IMR-90 (cell line): Measurements from ENCODE around the gene ROGDI. TPM values are rescaled to one million over a fixed set of nuclear protein-coding genes. Genes with fewer than 3 reads are reported as not detected.

Experiments
- ATAC-seq: fragments of 200-7000 bp; cut with Tn5 transposase; 2 replicates; pipeline ENCODE4 v1.9.1; 2020; ENCODE audit warnings: low read depth, mild to moderate bottlenecking, moderate library complexity
- BruUV-seq: library from RNA; stranded (reverse); fragments of 400-500 nt; replicated peaks from 2 replicates; lab custom pipeline; 2021; lab: Mats Ljungman, UMichigan
- CTCF ChIA-PET: fragments of 300-600 bp; formaldehyde crosslinking; extraction: SDS; loops from one replicate; lab custom pipeline; 2021; ENCODE audit warnings: antibody characterized with exemption; lab: Yijun Ruan, JAX
- POLR2A ChIA-PET: fragments of 300-600 bp; sonication (Branson Sonifier 250); formaldehyde crosslinking; loops from one replicate; lab custom pipeline; 2022; ENCODE audit warnings: antibody characterized with exemption; ENCODE audit not compliant: unreplicated experiment; lab: Charles Lee
- DNase-seq: peaks from one replicate; pipeline ENCODE4 v3.0.0; 2013
- H2AFZ ChIP-seq: replicated peaks from 2 replicates; pipeline ENCODE3; 2013; ENCODE audit warnings: low read length, mild to moderate bottlenecking; ENCODE audit not compliant: poor library complexity
- H2AK5ac ChIP-seq: 2 replicates; pipeline ENCODE4 v1.6.1; 2013; ENCODE audit warnings: low read depth, low read length, inconsistent platforms
- H2AK9ac ChIP-seq: replicated peaks from 2 replicates; pipeline ENCODE3; 2013; ENCODE audit warnings: mild to moderate bottlenecking, low read depth, low read length, moderate library complexity; ENCODE audit not compliant: poor library complexity
- H2BK120ac ChIP-seq: 2 replicates; pipeline ENCODE4 v1.6.1; 2013; ENCODE audit warnings: low read depth, low read length, inconsistent platforms
- H2BK15ac ChIP-seq: 3 replicates; pipeline ENCODE4 v1.6.1; 2013; ENCODE audit warnings: low read depth, low read length, inconsistent platforms
- H2BK20ac ChIP-seq: 2 replicates; pipeline ENCODE4 v1.6.1; 2013; ENCODE audit warnings: low read depth, mild to moderate bottlenecking, inconsistent platforms, low read length, moderate library complexity
- H2BK5ac ChIP-seq: 2 replicates; pipeline ENCODE4 v1.6.1; 2013; ENCODE audit warnings: mild to moderate bottlenecking, low read depth, low read length, inconsistent platforms; ENCODE audit not compliant: poor library complexity, severe bottlenecking
- H3K14ac ChIP-seq: replicated peaks from 2 replicates; pipeline ENCODE4 v1.6.1; 2013; ENCODE audit warnings: low read depth, low read length, inconsistent platforms
- H3K18ac ChIP-seq: 2 replicates; pipeline ENCODE4 v1.6.1; 2013; ENCODE audit warnings: low read depth, low read length, control low read depth
- H3K23ac ChIP-seq: 2 replicates; pipeline ENCODE4 v1.6.1; 2013; ENCODE audit warnings: low read depth, low read length, inconsistent platforms
- H3K27ac ChIP-seq: 2 replicates; pipeline ENCODE4 v1.5.1; 2013; ENCODE audit warnings: mild to moderate bottlenecking, control low read depth, low read length; ENCODE audit not compliant: insufficient read depth
- H3K27me3 ChIP-seq: 2 replicates; pipeline ENCODE4 v1.6.1; 2013; ENCODE audit warnings: low read length; ENCODE audit not compliant: control insufficient read depth, insufficient read depth
- H3K36me3 ChIP-seq: 2 replicates; pipeline ENCODE4 v1.6.1; 2013; ENCODE audit warnings: low read length, mixed read lengths; ENCODE audit not compliant: control insufficient read depth, insufficient read depth
- H3K4ac ChIP-seq: 2 replicates; pipeline ENCODE4 v1.6.1; 2013; ENCODE audit warnings: low read depth, low read length, inconsistent platforms
- H3K4me1 ChIP-seq: 2 replicates; pipeline ENCODE4 v1.6.1; 2013; ENCODE audit warnings: low read length, mixed read lengths; ENCODE audit not compliant: control insufficient read depth, insufficient read depth
- H3K4me2 ChIP-seq: 2 replicates; pipeline ENCODE4 v1.6.1; 2013; ENCODE audit warnings: low read depth, mild to moderate bottlenecking, control low read depth, low read length, moderate library complexity
- H3K4me3 ChIP-seq: 2 replicates; pipeline ENCODE4 v1.5.1; 2013; ENCODE audit warnings: low read depth, mild to moderate bottlenecking, control low read depth, low read length, moderate library complexity; ENCODE audit not compliant: insufficient read depth
- H3K56ac ChIP-seq: 2 replicates; pipeline ENCODE4 v1.6.1; 2013; ENCODE audit warnings: low read length, inconsistent platforms; ENCODE audit not compliant: insufficient read depth; ENCODE audit errors: extremely low read depth
- H3K79me1 ChIP-seq, 2 experiments: 2 replicates each; pipeline ENCODE4 v1.6.1; 2013; ENCODE audit warnings: low read length in 2 of 2, inconsistent platforms in 1 of 2, low read depth in 1 of 2
- H3K9ac ChIP-seq: 2 replicates; pipeline ENCODE4 v1.6.1; 2013; ENCODE audit warnings: low read depth, low read length, control low read depth
- H3K9me1 ChIP-seq: 2 replicates; pipeline ENCODE4 v1.6.1; 2013; ENCODE audit warnings: low read length, inconsistent platforms; ENCODE audit not compliant: insufficient read depth
- H3K9me3 ChIP-seq: 2 replicates; pipeline ENCODE4 v1.6.1; 2013; ENCODE audit warnings: low read length; ENCODE audit not compliant: control insufficient read depth, insufficient read depth
- H4K20me1 ChIP-seq: 2 replicates; pipeline ENCODE4 v1.6.1; 2013; ENCODE audit warnings: low read length, inconsistent platforms; ENCODE audit not compliant: insufficient read depth
- H4K5ac ChIP-seq: 2 replicates; pipeline ENCODE4 v1.6.1; 2013; ENCODE audit warnings: mild to moderate bottlenecking, low read depth, low read length, control low read depth
- H4K8ac ChIP-seq, 2 experiments: 2 replicates each; pipeline ENCODE4 v1.6.1; 2013; ENCODE audit warnings: low read depth in 2 of 2, low read length in 2 of 2, control low read depth in 1 of 2, inconsistent platforms in 1 of 2
- H4K91ac ChIP-seq: 2 replicates; pipeline ENCODE4 v1.6.1; 2013; ENCODE audit warnings: low read depth, low read length, inconsistent platforms; ENCODE audit not compliant: insufficient read depth
- CHD1 ChIP-seq: IDR thresholded peaks from 2 replicates; pipeline ENCODE4 v1.6.1; 2012; ENCODE audit warnings: low read depth, low read length, improper control_type of control experiment
- CTCF ChIP-seq: conservative IDR thresholded peaks from 2 replicates; pipeline ENCODE4 v1.5.1; 2012; ENCODE audit warnings: mild to moderate bottlenecking, low read depth, low read length, improper control_type of control experiment
- FOS ChIP-seq: fragments of 150-350 bp; IDR thresholded peaks from 2 replicates; pipeline ENCODE4 v1.6.1; 2016; ENCODE audit warnings: low read depth, low read length
- MAZ ChIP-seq: IDR thresholded peaks from 2 replicates; pipeline ENCODE4 v1.6.1; 2012; ENCODE audit warnings: low read depth, mild to moderate bottlenecking, low read length, improper control_type of control experiment, moderate library complexity, borderline replicate concordance
- NFE2L2 ChIP-seq: fragments of 150-350 bp; IDR thresholded peaks from 2 replicates; pipeline ENCODE4 v1.6.1; 2016; ENCODE audit warnings: low read depth, mild to moderate bottlenecking, low read length
- POLR2A ChIP-seq: IDR thresholded peaks from 2 replicates; pipeline ENCODE4 v1.6.1; 2012; ENCODE audit warnings: mild to moderate bottlenecking, low read depth, low read length
- RAD21 ChIP-seq: IDR thresholded peaks from 2 replicates; pipeline ENCODE4 v1.6.1; 2012; ENCODE audit warnings: low read length, improper control_type of control experiment
- RFX5 ChIP-seq: IDR thresholded peaks from 2 replicates; pipeline ENCODE4 v1.8.0; 2012; ENCODE audit warnings: low read depth, mild to moderate bottlenecking, low read length, moderate library complexity
- whole genome bisulfite sequencing, 2 experiments: methylation state at CpG; one replicate each; pipeline versions ENCODE4 v1.1.5 to v1.1.7; 2013; ENCODE audit warnings: missing lambda C conversion rate in 2 of 2; ENCODE audit not compliant: insufficient read length in 1 of 2; ENCODE audit errors: extremely low coverage in 2 of 2; 5-methylcytosine and 5-hydroxymethylcytosine counted together
- dilution Hi-C: fragments of 300-500 bp; cut with HindIII; formaldehyde crosslinking; loops from one replicate; pipeline ENCODE4 v1.14.3; 2018; ENCODE audit warnings: low sequenced_read_pairs; ENCODE audit not compliant: unreplicated experiment
- in situ Hi-C: fragments of 300-500 bp; cut with MboI; formaldehyde crosslinking; loops from 3 replicates; pipeline ENCODE4 v1.14.3; 2019; ENCODE audit warnings: low sequenced_read_pairs, inconsistent platforms, mixed read lengths
- intact Hi-C: fragments of 100-400 bp; cut with micrococcal nuclease; formaldehyde crosslinking; loops from 2 replicates; pipeline ENCODE4 v1.10.0; 2022
- polyA plus RNA-seq, 3 experiments: library from polyadenylated mRNA; depleted of rRNA; stranded (reverse); fragments of >200 nt; gene quantifications; 2 replicates each; pipeline ENCODE4 v1.2.3, GENCODE V29; 2012; ENCODE audit warnings: low replicate concordance in 1 of 3
- total RNA-seq: library from RNA; depleted of rRNA; stranded (reverse); fragments of >200 nt; gene quantifications from 2 replicates; pipeline ENCODE4 v1.2.3, GENCODE V29; 2012
- TF ChIP-seq, protein P1 (sequence below): fragments of 150-350 bp; IDR thresholded peaks from 2 replicates; pipeline ENCODE4 v1.6.1; 2017; ENCODE audit warnings: mild to moderate bottlenecking, antibody characterized with exemption, low read length, low read depth

The ROGDI gene
- total and polyA plus RNA-seq, 2 of the 4 experiments (the other 2 are of a cell fraction): 13.6 to 27.1 TPM

GRCh38 chr16:4792951-4793513 lies 9.4 kb downstream of the ROGDI start:
- no peak overlapping the region for H3K56ac ChIP-seq
- no peak overlapping the region for H3K18ac ChIP-seq
- H3K4me1 ChIP-seq: no peaks in the 10 kb centered on the region
- H4K5ac ChIP-seq: no peak overlapping the region
- intact Hi-C loops: no loop called here
- no peak overlapping the region for H2AK9ac ChIP-seq
- no peak overlapping the region for H3K4ac ChIP-seq
- no peak overlapping the region for H3K27ac ChIP-seq
- H2BK20ac ChIP-seq: no peak overlapping the region
- H2AK5ac ChIP-seq: no peak overlapping the region
- no peak overlapping the region for H2BK15ac ChIP-seq
- CTCF ChIA-PET: no interaction called here
- dilution Hi-C loops: no loop called here
- no TSS peak for BruUV-seq
- H4K8ac ChIP-seq: no peak overlapping the region
- H3K79me1 ChIP-seq: no peaks in the 10 kb centered on the region
- no peak overlapping the region for H3K9ac ChIP-seq
- no peak overlapping the region for H3K14ac ChIP-seq
- H3K27me3 ChIP-seq: no peaks in the 10 kb centered on the region; the same call in 1 of the 2 replicates
- 0 out of 2 replicates have a peak, but pooled peaks cover 3% of the 10 kb centered on the region for H3K9me1 ChIP-seq
- no peak for ATAC-seq
- no peak overlapping the region for H2BK5ac ChIP-seq
- 90% methylated on average over 2 of the region's 13 CpGs; no CpG with 5 or more reads in 1 of the 2 experiments for WGBS, 2 experiments
- DNase-seq: no peak
- no peak overlapping the region for H3K4me3 ChIP-seq
- H3K9me3 ChIP-seq: no peaks in the 10 kb centered on the region
- H2AFZ ChIP-seq: no peak overlapping the region
- no peaks in the 10 kb centered on the region for H3K36me3 ChIP-seq
- no peak overlapping the region for H3K4me2 ChIP-seq
- H4K20me1 ChIP-seq: no peaks in the 10 kb centered on the region
- H3K23ac ChIP-seq: no peak overlapping the region
- no peak overlapping the region for H2BK120ac ChIP-seq
- TF ChIP-seq CTCF (no peak), RFX5 (no peak), RAD21 (no peak), MAZ (no peak), NFE2L2 (no peak), FOS (no peak), POLR2A (no peak), CHD1 (no peak)
- TF ChIP-seq, protein P1, sequence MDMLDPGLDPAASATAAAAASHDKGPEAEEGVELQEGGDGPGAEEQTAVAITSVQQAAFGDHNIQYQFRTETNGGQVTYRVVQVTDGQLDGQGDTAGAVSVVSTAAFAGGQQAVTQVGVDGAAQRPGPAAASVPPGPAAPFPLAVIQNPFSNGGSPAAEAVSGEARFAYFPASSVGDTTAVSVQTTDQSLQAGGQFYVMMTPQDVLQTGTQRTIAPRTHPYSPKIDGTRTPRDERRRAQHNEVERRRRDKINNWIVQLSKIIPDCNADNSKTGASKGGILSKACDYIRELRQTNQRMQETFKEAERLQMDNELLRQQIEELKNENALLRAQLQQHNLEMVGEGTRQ: no peak
- POLR2A ChIA-PET: no interaction called here
- no peak overlapping the region for H4K91ac ChIP-seq
- in situ Hi-C loops: no loop called here
